Cardiac fibroblast (primary cell): ENCODE measurements around the gene UBN2.
"Not testable (repeated sequence)": the region's sequence is repeated elsewhere in the genome, so short reads cannot be mapped to it uniquely, and the experiment has no call there.

Source experiments
- DNase-seq, 2 donors: peaks; one replicate each; pipeline versions ENCODE4 v3.0.0 to v3.0.0-alpha.2; 2010; ENCODE audit warnings: low read depth in 2 of 2
- H3K4me3 ChIP-seq, 2 donors: replicated peaks in 1 of 2; 1 replicate in 1 of 2; 2 replicates in 1 of 2; pipeline ENCODE4 v1.5.1; 2011; ENCODE audit warnings: low read depth in 2 of 2, low read length in 2 of 2, mild to moderate bottlenecking in 2 of 2, moderate library complexity in 1 of 2
- CTCF ChIP-seq: IDR thresholded peaks from one replicate; pipeline ENCODE4 v1.5.1; 2011; ENCODE audit warnings: low read depth, mild to moderate bottlenecking, low read length, inconsistent platforms

UBN2 gene

GRCh38 chr7:139321071-139321745, 90.2 kb downstream of the UBN2 start:
- peak; percentile 42 to 51 for DNase-seq
- TF ChIP-seq CTCF: peak; percentile 48
- no peak overlapping the region for H3K4me3 ChIP-seq

- not testable (repeated sequence) for H3K4me3 ChIP-seq, DNase-seq
These were observed 93.7 kb downstream of the UBN2 start for GRCh38 chr7:139324709-139325108.

GRCh38 chr7:139328375-139328774, 97.3 kb downstream of the UBN2 start:
- DNase-seq: peak; percentile 78 to 88
- TF ChIP-seq CTCF: no peak
- no peak overlapping the region for H3K4me3 ChIP-seq

- no peak for DNase-seq
- TF ChIP-seq CTCF: no peak
- H3K4me3 ChIP-seq: no peak overlapping the region
These were observed 98.1 kb downstream of the UBN2 start for GRCh38 chr7:139329119-139329518.

- no peak for TF ChIP-seq CTCF
- no peak for DNase-seq
These were observed 99.4 kb downstream of the UBN2 start for GRCh38 chr7:139330333-139331030.

GRCh38 chr7:139332697-139333359, 101.8 kb downstream of the UBN2 start:
- no peak for TF ChIP-seq CTCF
- DNase-seq: peak in 1 of 2 donors; percentile 36

More at GRCh38 chr7:139330333-139331030, 99.4 kb downstream of the UBN2 start:
- H3K4me3 ChIP-seq: no peak overlapping the region

GRCh38 chr7:139333443-139333842, 102.4 kb downstream of the UBN2 start:
- not testable (repeated sequence) for H3K4me3 ChIP-seq, DNase-seq

More at GRCh38 chr7:139332697-139333359, 101.8 kb downstream of the UBN2 start:
- H3K4me3 ChIP-seq: no peak overlapping the region
